SU-DHL-6 (cell line): ENCODE measurements around the gene ST6GALNAC4.

ENCODE experiments used
- H2AFZ ChIP-seq: fragments of 200-600 bp; sonication (generic); 2 replicates; pipeline ENCODE4 v1.6.1; 2014; ENCODE audit warnings: low read depth, mild to moderate bottlenecking, moderate library complexity, mixed read lengths, antibody characterized with exemption, low read length; ENCODE audit not compliant: severe bottlenecking
- H3F3A ChIP-seq: fragments of 200-600 bp; shearing (Covaris generic); 2 replicates; pipeline ENCODE4 v1.6.0; 2016; ENCODE audit warnings: antibody characterized with exemption, mild to moderate bottlenecking; ENCODE audit not compliant: insufficient read depth
- H3K27ac ChIP-seq: fragments of 200-600 bp; sonication (generic); 2 replicates; pipeline ENCODE4 v1.5.1; 2016; ENCODE audit warnings: low read depth, mild to moderate bottlenecking, low read length, moderate library complexity, mixed read lengths
- H3K27me3 ChIP-seq: fragments of 200-600 bp; sonication (generic), shearing (Covaris generic); 2 replicates; pipeline ENCODE4 v1.6.0; 2014; ENCODE audit warnings: mild to moderate bottlenecking, low read length
- H3K36me3 ChIP-seq: fragments of 200-600 bp; sonication (generic); 2 replicates; pipeline ENCODE4 v1.6.1; 2014; ENCODE audit warnings: mild to moderate bottlenecking, low read length, mixed read lengths
- H3K4me2 ChIP-seq: fragments of 300-600, 200-600 bp; shearing (Covaris generic), sonication (generic); 2 replicates; pipeline ENCODE4 v1.6.0; 2014; ENCODE audit warnings: low read length, low read depth, mild to moderate bottlenecking; ENCODE audit not compliant: poor library complexity, severe bottlenecking
- H3K4me3 ChIP-seq: fragments of 200-600 bp; sonication (generic); 2 replicates; pipeline ENCODE4 v1.5.1; 2014; ENCODE audit warnings: antibody characterized with exemption, low read length, mild to moderate bottlenecking, mixed read lengths; ENCODE audit not compliant: insufficient read depth, poor library complexity, severe bottlenecking
- H3K79me2 ChIP-seq: fragments of 200-600 bp; sonication (generic); 2 replicates; pipeline ENCODE4 v1.6.1; 2014; ENCODE audit warnings: mild to moderate bottlenecking, low read length, moderate library complexity; ENCODE audit not compliant: insufficient read depth
- H3K9ac ChIP-seq: fragments of 200-600 bp; sonication (generic); 2 replicates; pipeline ENCODE4 v1.7.0; 2014; ENCODE audit warnings: mild to moderate bottlenecking, low read length
- H3K9me2 ChIP-seq: fragments of 200-600 bp; sonication (generic); replicated peaks from 2 replicates; pipeline ENCODE4 v1.6.1; 2014; ENCODE audit warnings: low read length; ENCODE audit not compliant: insufficient read depth
- H3K9me3 ChIP-seq: fragments of 200-600 bp; sonication (generic); 2 replicates; pipeline ENCODE4 v1.6.1; 2014; ENCODE audit warnings: low read length, mixed read lengths; ENCODE audit not compliant: insufficient read depth
- H4K20me1 ChIP-seq: fragments of 200-600 bp; sonication (generic); 2 replicates; pipeline ENCODE4 v1.6.1; 2014; ENCODE audit warnings: low read depth, mild to moderate bottlenecking, antibody characterized with exemption, low read length, moderate library complexity, mixed read lengths
- CTCF ChIP-seq: fragments of 200-600 bp; sonication (generic); IDR thresholded peaks from one replicate; pipeline ENCODE4 v1.5.1; 2017; ENCODE audit warnings: antibody characterized with exemption, mild to moderate bottlenecking, low read length, moderate library complexity; ENCODE audit not compliant: insufficient read depth, poor library complexity, severe bottlenecking
- EZH2phosphoT487 ChIP-seq: fragments of 200-600 bp; sonication (generic), shearing (Covaris generic); conservative IDR thresholded peaks from 2 replicates; pipeline ENCODE4 v1.6.1; 2018; ENCODE audit warnings: mild to moderate bottlenecking, antibody characterized with exemption, low read length, moderate library complexity, mixed read lengths

ST6GALNAC4 gene

GRCh38 chr9:127929625-127929979 is 12.8 kb upstream of the ST6GALNAC4 start:
- TF ChIP-seq EZH2phosphoT487, result no peak
- TF ChIP-seq CTCF, result no peak
- Histone ChIP-seq H3K9ac (no peak overlapping the region), H3K9me2 (no peaks in the 10 kb centered on the region), H4K20me1 (no peaks in the 10 kb centered on the region), H3F3A (peaks cover 3% of the 10 kb centered on the region; the same call in 1 of the 2 replicates), H3K36me3 (no peaks in the 10 kb centered on the region), H3K9me3 (no peaks in the 10 kb centered on the region), H3K27me3 (no peaks in the 10 kb centered on the region), H3K27ac (no peak overlapping the region), H3K4me3 (no peak overlapping the region), H2AFZ (no peak overlapping the region), H3K79me2 (no peaks in the 10 kb centered on the region), H3K4me2 (no peak overlapping the region)

DNA sequence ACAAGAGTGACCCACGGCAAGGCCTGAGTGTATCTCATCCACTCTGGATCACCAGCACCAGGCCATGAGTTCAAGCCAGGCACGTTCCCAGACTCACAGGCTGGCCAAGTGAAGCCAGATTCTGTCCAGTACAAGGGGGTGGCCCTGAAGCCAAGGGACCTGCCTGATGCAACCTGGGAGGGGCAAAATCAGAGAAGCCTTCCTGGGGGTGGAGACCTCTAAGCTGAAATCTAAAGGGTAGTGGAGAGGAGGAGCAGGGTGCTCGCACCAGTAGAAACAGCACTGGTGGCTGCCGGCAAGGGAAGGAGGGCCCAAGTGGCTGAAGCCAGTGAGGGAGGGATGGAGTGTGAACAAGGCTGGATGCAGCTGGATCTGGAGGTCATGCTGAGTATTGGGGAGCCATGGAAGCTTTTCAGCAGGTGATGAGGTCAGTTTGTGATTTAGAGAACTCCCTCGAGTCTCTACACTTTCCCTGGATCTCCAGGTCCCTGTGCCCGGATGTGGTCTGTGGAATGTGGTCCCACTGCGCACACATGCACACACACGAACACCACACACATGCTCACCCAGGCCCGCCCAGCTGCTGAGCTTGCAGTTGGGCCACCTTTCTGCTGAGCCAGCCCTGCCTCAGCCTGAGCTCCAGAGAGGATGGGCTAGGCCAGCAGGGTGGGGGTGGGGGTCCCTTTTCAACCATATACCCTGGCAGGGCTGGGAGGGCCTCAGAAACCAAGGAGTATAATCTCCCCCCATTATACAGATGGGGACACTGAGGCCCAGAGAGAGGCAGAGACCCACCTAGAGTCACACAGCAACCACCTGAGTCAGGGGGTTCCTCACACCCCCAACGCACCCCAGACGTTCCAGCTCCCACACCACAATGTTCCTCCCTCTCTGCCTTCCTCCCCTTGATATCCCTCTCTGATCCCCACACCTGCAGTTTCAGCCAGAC is 12.1 kb upstream of the ST6GALNAC4 start:
- H3K79me2 ChIP-seq, result no peaks in the 10 kb centered on the region
- no peak overlapping the region for H3K4me2 ChIP-seq
- no peaks in the 10 kb centered on the region for H3K27me3 ChIP-seq
- H3K36me3 ChIP-seq, result no peaks in the 10 kb centered on the region
- H3F3A ChIP-seq, result peaks cover 3% of the 10 kb centered on the region; the same call in 1 of the 2 replicates
- H3K9ac ChIP-seq, result no peak overlapping the region
- no peak overlapping the region for H3K4me3 ChIP-seq
- TF ChIP-seq EZH2phosphoT487, result no peak
- H3K9me2 ChIP-seq, result no peaks in the 10 kb centered on the region
- H3K27ac ChIP-seq, result no peak overlapping the region
- no peaks in the 10 kb centered on the region for H4K20me1 ChIP-seq
- H2AFZ ChIP-seq, result no peak overlapping the region
- H3K9me3 ChIP-seq, result no peaks in the 10 kb centered on the region

DNA sequence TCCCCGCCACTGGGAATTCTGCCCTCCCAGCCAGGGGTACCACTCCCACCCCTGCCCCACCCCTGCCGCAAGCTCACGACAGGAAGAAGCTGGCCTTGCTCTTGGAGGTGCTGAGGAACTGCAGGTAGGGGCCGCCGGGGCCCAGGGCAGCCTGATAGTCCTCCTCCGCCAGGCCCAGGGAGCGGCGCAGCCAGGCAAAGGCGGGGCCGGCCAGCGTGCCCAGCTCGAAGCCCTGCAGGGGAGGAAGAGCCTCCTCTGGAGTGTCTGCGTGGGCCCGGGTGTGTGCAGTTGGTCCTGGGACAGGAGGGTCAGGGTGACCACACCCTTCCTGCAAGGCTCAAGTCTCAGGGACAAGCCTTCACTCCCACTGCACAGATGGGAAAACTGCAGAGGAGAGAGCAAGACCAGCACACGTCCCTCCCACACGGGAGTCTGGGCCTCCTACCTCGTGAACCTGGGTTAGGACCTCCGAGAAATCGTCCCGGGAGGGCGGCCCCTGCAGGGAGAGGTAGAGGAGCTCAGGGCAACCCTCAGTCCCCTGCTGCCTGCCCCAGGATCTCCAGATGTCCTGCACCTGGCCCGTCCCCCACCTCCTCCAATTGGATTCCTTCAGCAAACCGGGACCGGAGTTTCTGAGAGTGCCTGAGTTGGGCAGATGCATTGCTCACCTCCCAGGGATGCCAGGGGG is 11.3 kb upstream of the ST6GALNAC4 start:
- no peak overlapping the region for H3K4me2 ChIP-seq

More for the DNA sequence above, 11.3 kb upstream of the ST6GALNAC4 start:
- H3K9me2 ChIP-seq, result no peaks in the 10 kb centered on the region
- no peak overlapping the region for H3K4me3 ChIP-seq
- no peak overlapping the region for H2AFZ ChIP-seq
- H3K9me3 ChIP-seq, result no peaks in the 10 kb centered on the region
- no peaks in the 10 kb centered on the region for H3K36me3 ChIP-seq
- H3K27me3 ChIP-seq, result no peaks in the 10 kb centered on the region
- H3K9ac ChIP-seq, result no peak overlapping the region
- peaks cover 3% of the 10 kb centered on the region; the same call in 1 of the 2 replicates for H3F3A ChIP-seq
- no peaks in the 10 kb centered on the region for H4K20me1 ChIP-seq
- H3K27ac ChIP-seq, result no peak overlapping the region
- TF ChIP-seq CTCF (no peak), EZH2phosphoT487 (no peak)
- H3K79me2 ChIP-seq, result no peaks in the 10 kb centered on the region
